Left ventricle myocardium inferior (tissue), 1 donor: ENCODE measurements around the gene ASIC4. TPM values are rescaled to one million over a fixed set of nuclear protein-coding genes. Genes with fewer than 3 reads are reported as not detected.

Experiments
- DNase-seq: peaks from one replicate; pipeline ENCODE4 v3.0.0-alpha.2; 2020
- H3K27ac ChIP-seq: fragments of 200-600 bp; replicated peaks from 2 replicates; pipeline ENCODE4 v1.8.0; 2021
- H3K27me3 ChIP-seq: fragments of 200-600 bp; 2 replicates; pipeline ENCODE4 v1.8.0; 2021; ENCODE audit warnings: low read depth
- H3K36me3 ChIP-seq: fragments of 200-600 bp; 2 replicates; pipeline ENCODE4 v1.8.0; 2021
- H3K4me1 ChIP-seq: fragments of 200-600 bp; 2 replicates; pipeline ENCODE4 v1.8.0; 2021
- H3K4me3 ChIP-seq: fragments of 200-600 bp; 2 replicates; pipeline ENCODE4 v1.8.0; 2021; ENCODE audit warnings: mild to moderate bottlenecking, moderate library complexity
- H3K9me3 ChIP-seq: fragments of 200-600 bp; replicated peaks from 2 replicates; pipeline ENCODE4 v1.8.0; 2021
- intact Hi-C: fragments of 100-400 bp; cut with micrococcal nuclease; formaldehyde crosslinking; loops from one replicate; pipeline ENCODE4 v1.11.0; 2022
- total RNA-seq: library from RNA; stranded (reverse); fragmentation: NEBNext Ultra II Directional; extraction: Animal tissue kit (Norgen Biotek cat#: 25700); gene quantifications from one replicate; pipeline ENCODE4 v1.2.1, GENCODE V29; 2021
- TF ChIP-seq, protein P1 (sequence below): fragments of 200-600 bp; IDR thresholded peaks from 2 replicates; pipeline ENCODE4 v1.8.0; 2021; ENCODE audit warnings: antibody characterized with exemption, mild to moderate bottlenecking, borderline replicate concordance
- donor health status: DM: no; HTN: yes; CAD: no; lungs with severe emphysema.

ASIC4 gene
- total RNA-seq, 1 donor from 2014 or later: not detected

DNA sequence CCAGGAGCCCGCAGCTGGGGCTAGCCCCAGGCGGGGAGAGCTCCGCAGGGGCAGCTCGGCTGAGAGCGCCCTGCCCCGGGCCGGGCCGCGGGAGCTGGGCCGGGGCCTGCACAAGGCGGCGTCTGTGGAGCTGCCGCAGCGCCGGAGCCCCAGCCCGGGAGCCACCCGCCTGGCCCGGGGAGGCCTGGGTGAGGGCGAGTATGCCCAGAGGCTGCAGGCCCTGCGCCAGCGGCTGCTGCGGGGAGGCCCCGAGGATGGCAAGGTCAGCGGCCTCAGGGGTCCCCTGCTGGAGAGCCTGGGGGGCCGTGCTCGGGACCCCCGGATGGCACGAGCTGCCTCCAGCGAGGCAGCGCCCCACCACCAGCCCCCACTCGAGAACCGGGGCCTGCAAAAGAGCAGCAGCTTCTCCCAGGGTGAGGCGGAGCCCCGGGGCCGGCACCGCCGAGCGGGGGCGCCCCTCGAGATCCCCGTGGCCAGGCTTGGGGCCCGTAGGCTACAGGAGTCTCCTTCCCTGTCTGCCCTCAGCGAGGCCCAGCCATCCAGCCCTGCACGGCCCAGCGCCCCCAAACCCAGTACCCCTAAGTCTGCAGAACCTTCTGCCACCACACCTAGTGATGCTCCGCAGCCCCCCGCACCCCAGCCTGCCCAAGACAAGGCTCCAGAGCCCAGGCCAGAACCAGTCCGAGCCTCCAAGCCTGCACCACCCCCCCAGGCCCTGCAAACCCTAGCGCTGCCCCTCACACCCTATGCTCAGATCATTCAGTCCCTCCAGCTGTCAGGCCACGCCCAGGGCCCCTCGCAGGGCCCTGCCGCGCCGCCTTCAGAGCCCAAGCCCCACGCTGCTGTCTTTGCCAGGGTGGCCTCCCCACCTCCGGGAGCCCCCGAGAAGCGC, 30.6 kb upstream of the ASIC4 start:
- DNase-seq: no peak
- H3K4me3 ChIP-seq: peak overlapping the region; percentile 48
- intact Hi-C loops: no loop called here
- H3K4me1 ChIP-seq: peaks cover 39% of the 10 kb centered on the region
- H3K27me3 ChIP-seq: peaks cover 68% of the 10 kb centered on the region
- TF ChIP-seq, protein P1, sequence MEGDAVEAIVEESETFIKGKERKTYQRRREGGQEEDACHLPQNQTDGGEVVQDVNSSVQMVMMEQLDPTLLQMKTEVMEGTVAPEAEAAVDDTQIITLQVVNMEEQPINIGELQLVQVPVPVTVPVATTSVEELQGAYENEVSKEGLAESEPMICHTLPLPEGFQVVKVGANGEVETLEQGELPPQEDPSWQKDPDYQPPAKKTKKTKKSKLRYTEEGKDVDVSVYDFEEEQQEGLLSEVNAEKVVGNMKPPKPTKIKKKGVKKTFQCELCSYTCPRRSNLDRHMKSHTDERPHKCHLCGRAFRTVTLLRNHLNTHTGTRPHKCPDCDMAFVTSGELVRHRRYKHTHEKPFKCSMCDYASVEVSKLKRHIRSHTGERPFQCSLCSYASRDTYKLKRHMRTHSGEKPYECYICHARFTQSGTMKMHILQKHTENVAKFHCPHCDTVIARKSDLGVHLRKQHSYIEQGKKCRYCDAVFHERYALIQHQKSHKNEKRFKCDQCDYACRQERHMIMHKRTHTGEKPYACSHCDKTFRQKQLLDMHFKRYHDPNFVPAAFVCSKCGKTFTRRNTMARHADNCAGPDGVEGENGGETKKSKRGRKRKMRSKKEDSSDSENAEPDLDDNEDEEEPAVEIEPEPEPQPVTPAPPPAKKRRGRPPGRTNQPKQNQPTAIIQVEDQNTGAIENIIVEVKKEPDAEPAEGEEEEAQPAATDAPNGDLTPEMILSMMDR: no peak
- peaks cover 52% of the 10 kb centered on the region for H3K36me3 ChIP-seq
- no peaks in the 10 kb centered on the region for H3K9me3 ChIP-seq
- H3K27ac ChIP-seq: no peak overlapping the region

DNA sequence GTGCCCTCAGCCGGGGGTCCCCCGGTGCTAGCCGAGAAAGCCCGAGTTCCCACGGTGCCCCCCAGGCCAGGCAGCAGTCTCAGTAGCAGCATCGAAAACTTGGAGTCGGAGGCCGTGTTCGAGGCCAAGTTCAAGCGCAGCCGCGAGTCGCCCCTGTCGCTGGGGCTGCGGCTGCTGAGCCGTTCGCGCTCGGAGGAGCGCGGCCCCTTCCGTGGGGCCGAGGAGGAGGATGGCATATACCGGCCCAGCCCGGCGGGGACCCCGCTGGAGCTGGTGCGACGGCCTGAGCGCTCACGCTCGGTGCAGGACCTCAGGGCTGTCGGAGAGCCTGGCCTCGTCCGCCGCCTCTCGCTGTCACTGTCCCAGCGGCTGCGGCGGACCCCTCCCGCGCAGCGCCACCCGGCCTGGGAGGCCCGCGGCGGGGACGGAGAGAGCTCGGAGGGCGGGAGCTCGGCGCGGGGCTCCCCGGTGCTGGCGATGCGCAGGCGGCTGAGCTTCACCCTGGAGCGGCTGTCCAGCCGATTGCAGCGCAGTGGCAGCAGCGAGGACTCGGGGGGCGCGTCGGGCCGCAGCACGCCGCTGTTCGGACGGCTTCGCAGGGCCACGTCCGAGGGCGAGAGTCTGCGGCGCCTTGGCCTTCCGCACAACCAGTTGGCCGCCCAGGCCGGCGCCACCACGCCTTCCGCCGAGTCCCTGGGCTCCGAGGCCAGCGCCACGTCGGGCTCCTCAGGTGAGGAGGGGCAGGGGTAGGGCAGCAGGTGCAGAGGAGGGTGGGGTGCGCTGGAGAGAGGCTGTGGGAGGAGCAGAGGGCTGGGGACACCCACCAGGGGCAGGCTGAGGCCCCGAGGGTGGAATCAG, 29.7 kb upstream of the ASIC4 start:
- Histone ChIP-seq H3K4me3 (peak overlapping the region; percentile 48), H3K4me1 (peaks cover 43% of the 10 kb centered on the region), H3K36me3 (peaks cover 47% of the 10 kb centered on the region), H3K27me3 (peaks cover 77% of the 10 kb centered on the region), H3K9me3 (no peaks in the 10 kb centered on the region), H3K27ac (peak overlapping the region; percentile 16)
- intact Hi-C loops: no loop called here
- TF ChIP-seq, protein P1: no peak
- DNase-seq: no peak

DNA sequence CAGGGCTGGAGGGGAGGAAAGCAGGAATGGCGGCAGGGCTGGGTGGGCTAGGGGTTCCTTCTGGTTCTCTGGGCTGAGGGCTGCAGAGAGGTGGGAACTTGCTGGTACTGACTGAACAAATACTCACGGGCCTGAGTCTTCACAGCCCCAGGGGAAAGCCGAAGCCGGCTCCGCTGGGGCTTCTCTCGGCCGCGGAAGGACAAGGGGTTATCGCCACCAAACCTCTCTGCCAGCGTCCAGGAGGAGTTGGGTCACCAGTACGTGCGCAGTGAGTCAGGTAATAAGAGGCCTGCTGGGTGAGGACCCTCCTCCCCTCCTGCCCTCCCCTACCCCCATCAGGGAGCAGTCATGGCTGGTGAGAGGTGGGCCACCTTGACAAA, 29.1 kb upstream of the ASIC4 start:
- Histone ChIP-seq H3K27me3 (peaks cover 81% of the 10 kb centered on the region), H3K27ac (peak overlapping the region; percentile 16), H3K4me3 (no peak overlapping the region), H3K4me1 (peaks cover 44% of the 10 kb centered on the region), H3K36me3 (peaks cover 43% of the 10 kb centered on the region), H3K9me3 (no peaks in the 10 kb centered on the region)
- no peak for DNase-seq
- TF ChIP-seq, protein P1: no peak
- intact Hi-C loops: no loop called here

DNA sequence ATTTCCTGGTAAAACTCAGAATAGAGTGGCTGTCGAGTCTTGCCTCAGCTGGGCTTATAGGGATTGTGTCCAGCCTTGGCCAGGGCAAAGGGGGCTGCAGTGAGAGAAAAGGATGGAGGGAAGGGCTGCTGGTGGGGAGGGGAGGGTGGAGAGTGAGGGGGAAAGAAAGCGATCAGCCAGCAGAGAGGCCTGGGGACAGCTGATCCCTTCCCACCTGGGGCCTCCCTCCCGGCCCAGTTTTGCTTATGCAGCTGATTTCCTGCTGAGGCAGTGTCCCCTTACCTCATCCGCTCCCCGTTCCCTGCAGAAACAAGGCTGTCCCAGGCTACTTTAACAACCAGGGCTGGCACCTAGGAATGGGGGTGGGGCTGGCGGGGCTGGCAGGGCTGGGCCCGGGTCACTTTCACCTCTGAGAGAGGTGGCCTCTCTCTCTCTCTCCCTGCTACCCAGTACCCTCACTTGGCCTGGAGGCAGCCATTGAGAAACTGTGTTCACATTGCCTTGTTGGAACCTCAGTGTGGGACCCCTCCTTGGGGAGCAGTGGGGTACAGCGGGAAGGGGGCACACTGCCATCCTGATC, 27.8 kb upstream of the ASIC4 start:
- Histone ChIP-seq H3K9me3 (no peaks in the 10 kb centered on the region), H3K27ac (peak overlapping the region; percentile 16), H3K4me3 (no peak overlapping the region), H3K27me3 (peaks cover 81% of the 10 kb centered on the region), H3K4me1 (peaks cover 56% of the 10 kb centered on the region), H3K36me3 (peaks cover 32% of the 10 kb centered on the region)
- intact Hi-C loops: no loop called here
- TF ChIP-seq, protein P1: no peak
- DNase-seq: no peak

DNA sequence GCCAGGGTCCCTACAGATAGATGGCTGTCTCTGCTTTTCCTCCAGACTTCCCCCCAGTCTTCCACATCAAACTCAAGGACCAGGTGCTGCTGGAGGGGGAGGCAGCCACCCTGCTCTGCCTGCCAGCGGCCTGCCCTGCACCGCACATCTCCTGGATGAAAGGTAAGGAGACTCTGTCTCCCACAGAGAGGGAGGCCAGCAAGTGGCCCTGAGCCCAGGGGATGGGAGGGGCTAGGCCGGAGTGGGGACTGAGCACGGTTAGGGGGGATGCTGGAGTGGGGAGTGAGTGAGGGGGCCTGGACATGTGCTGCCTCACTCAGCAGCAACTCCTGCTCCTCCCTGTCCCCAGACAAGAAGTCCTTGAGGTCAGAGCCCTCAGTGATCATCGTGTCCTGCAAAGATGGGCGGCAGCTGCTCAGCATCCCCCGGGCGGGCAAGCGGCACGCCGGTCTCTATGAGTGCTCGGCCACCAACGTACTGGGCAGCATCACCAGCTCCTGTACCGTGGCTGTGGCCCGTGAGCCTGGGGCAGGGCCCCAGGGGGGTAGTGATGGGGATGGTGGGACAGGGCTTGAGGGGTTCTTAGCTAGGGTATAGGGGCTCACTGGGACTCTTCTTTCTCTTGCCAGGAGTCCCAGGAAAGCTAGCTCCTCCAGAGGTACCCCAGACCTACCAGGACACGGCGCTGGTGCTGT, 26.0 kb upstream of the ASIC4 start:
- TF ChIP-seq, protein P1: no peak
- Histone ChIP-seq H3K36me3 (peaks cover 20% of the 10 kb centered on the region), H3K27ac (no peak overlapping the region), H3K9me3 (no peaks in the 10 kb centered on the region), H3K4me1 (peaks cover 60% of the 10 kb centered on the region), H3K4me3 (no peak overlapping the region), H3K27me3 (peaks cover 80% of the 10 kb centered on the region)
- DNase-seq: no peak
- intact Hi-C loops: no loop called here
